HS-5 (cell line): ENCODE measurements around the gene BCL2L12.

ENCODE experiments used
- DNase-seq: peaks from one replicate; pipeline ENCODE4 v3.0.0-alpha.2; 2012; ENCODE audit warnings: low read depth

Gene BCL2L12

DNA sequence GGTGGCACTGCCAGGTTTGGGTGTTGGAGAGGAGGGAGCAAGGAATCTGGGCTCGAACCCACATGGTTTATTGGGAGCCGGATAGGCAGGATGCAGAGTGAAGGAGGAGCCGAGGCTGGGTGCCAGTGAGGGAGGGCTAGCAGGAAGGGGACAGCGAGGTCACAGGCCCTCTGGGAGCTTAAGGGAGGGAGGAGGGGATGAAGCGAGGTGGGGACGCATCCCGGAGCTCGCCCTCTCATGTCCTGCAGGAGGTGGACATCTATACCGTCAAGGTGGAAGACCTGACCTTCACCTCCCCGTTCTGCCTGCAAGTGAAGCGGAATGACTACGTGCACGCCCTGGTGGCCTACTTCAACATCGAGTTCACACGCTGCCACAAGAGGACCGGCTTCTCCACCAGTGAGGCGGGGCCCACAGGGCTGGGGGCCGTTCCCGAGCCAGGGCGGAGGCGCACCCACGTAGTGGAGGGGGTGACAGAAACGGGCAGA, 20.2 kb downstream of the BCL2L12 start:
- DNase-seq: no peak

DNA sequence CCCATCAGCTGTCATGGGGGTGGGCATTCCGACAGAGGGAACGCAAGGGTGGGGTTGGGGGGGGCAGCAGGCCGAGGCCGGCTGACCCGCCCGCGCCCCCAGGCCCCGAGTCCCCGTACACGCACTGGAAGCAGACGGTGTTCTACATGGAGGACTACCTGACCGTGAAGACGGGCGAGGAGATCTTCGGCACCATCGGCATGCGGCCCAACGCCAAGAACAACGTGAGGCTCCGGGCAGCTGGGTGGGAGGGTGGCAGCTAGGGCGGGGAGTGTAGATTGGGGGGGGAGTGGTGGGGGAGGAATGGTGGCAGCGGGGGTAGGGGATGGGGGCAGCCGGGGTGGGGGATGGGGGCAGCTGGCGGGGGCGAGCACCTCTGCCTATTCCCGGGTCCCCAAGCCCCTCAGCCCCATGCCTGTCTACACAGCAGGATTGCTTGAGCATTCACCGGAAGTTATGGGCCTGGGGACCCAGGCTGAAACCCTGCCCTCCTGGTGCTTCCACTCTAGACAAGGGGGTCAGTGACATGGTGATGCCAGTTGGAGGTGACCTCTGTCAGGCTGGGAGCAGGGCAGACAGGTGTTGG, 20.9 kb downstream of the BCL2L12 start:
- no peak for DNase-seq

GRCh38 chr19:49687150-49687549, 21.4 kb downstream of the BCL2L12 start:
- no peak for DNase-seq

- DNase-seq: no peak
Measured at GRCh38 chr19:49687566-49688316, 22.0 kb downstream of the BCL2L12 start.

DNA sequence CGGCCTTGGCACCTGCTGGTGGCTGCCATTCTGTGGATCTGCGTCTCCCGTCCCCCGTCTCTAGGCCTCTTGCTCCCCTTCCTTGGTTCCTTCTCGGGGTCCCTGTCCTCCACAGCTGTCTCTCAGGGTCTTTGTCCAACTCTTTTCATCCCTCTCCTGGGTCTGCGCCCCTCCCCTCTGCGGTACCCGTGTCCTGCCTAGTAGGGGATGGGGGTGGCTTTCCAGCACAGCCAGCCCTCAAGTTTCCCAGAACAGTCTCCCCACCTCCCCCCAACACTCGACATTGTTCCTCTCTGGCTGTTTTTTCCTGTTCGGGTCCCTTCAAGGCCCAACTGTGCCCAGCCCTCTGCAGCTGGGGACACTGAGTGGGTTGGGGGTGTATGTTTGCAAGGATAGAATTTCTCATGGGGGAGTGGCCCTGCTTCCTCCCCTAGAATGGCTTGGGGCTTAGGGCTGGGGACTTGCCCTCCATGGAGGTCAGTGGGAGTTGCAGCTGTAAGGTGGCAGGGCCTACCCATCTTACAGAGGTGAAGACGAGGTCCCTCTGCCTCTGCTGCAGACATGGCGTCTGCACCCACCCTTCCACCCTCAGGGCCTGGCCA, 22.9 kb downstream of the BCL2L12 start:
- DNase-seq: no peak

DNA sequence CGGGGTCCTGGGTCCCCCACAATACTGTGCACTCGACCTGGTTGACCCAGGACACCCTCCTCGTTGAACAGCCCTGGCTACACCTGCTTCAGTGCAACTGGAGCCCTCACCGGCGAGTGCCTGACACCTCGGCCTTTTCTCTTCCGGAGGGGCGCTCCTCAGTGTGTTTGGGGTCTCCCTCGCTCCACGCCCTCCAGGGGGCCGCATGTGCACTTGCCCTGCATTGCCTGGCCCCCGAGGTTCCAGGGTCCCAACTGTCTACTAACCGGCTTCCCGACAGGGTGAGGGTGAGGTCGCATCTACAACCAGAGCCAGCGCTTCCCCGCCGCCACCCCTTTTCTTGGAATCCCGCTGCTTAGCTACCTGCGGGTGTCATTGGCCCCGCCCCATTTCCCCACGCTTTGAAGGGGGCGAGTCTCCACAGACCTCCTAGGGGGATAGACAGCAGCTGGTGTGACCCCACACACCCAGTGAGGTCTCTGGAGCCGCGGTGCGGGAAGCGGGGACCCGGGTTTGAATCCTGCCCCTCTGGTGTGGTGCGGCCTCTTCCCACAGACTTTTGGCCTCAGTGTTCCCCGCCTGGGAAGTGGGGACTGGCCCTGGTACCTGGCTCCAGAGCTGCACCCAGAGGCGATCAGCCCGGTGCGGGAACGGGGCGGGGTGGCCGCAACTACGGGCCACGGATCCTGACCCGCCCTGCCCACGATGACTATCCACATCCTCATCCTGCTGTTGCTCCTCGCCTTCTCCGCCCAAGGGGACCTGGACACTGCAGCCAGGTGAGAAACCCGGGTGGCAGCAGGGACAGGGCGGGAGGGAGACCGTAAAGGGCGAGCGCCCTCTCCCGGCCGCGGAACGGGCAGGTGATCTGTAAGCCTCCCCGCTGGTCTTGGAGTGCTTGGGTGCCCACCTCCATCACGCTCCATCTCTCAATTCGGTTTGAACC, 23.7 kb downstream of the BCL2L12 start, which contains the start of gene ADM5:
Gene ADM5 (plus strand): TSS at position 462 of the 946 bp plus-strand sequence. CDS start 244 bp downstream, at position 706.
- DNase-seq: no peak

DNA sequence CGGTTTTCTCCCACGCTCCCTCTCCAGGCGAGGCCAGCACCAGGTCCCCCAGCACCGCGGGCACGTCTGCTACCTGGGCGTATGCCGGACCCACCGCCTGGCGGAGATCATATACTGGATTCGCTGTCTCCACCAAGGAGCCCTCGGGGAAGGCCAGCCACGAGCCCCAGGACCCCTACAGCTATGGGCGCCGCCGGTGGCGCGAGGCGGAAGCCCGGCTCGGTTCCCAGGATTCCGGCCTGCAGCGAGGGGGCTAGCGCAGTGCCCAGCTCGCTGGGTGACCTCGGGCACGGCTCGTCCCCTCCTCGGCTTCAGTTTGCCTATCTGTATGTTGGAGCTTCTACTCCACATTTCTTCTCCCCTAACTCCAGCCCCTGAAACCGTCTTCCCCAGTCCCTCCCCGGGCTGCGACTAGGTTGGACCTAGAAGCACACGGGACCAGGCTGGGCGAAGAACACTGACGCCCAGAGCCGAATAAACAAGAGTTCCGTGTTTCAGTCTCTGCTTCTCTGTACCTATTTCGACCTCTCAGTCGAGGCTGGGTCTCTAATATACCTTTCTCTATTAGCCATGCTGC, 24.4 kb downstream of the BCL2L12 start:
- DNase-seq: no peak

DNA sequence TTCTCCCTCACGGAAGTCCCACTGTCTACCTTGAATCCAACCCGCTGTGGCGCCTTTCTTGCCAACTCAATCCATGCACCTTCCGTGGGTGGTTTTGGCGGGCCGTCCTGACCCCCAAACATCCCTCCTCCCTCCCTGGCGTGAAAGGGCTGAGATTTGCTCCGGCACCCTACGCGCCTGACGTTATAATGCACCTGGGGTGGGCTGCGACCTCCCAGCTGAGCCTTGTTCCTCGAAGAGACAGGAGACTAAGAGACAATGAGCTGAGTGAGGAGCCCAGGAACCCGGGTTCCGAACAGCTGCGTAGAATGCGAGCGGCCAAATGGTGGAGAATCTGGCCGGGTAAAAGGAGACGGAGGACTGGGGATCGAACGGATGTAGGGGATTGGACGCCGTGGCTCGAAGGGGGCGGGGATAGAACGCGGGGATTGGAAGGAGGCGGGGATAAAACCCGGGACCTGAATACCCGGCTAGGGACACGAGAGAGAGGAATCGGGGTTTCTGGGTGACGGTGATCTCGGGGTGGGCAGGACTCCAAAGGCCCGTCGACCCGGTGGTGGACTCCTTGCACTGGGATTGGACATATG, 25.0 kb downstream of the BCL2L12 start, which contains the start of gene CPT1C:
Gene CPT1C (plus strand): TSS at position 461 of the 587 bp plus-strand sequence. CDS start 1,137 bp downstream, outside the sequence.
- no peak for DNase-seq

GRCh38 chr19:49691243-49692146, 25.8 kb downstream of the BCL2L12 start:
- DNase-seq: no peak

DNA sequence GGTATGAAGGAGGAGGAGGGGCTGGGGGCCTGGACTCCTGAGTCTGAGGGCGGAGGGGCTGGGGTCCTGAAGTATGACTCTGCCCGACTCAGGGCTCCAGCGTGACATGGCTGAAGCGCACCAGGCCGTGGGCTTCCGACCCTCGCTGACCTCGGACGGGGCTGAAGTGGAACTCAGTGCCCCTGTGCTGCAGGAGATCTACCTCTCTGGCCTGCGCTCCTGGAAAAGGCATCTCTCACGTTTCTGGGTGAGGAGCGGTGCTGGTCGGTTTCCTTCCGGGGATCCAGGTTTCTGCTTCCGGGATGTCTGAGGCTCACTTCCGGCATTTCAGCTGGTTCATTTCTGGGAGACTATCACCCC, 26.4 kb downstream of the BCL2L12 start:
- DNase-seq: no peak

DNA sequence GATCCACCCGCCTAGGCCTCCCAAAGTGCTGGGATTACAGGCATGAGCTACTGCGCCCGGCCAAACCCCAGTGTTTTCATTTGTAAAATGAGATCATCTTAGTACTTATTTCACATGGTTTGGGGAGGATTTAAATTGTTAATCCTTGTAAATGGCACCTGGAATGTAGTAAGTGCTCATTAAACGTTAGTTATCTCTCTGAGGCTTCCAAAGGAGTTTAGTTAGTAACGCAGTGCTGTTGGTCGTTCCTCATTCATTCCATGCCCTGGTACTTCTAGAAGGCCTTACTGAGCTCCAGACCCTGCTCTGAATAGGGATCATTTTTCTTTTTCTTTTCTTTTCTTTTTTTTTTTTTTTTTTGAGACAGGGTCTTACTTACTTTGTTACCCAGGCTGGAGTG, 30.4 kb downstream of the BCL2L12 start:
- DNase-seq: no peak

- no peak for DNase-seq
Measured at GRCh38 chr19:49696865-49697264, 31.1 kb downstream of the BCL2L12 start.

DNA sequence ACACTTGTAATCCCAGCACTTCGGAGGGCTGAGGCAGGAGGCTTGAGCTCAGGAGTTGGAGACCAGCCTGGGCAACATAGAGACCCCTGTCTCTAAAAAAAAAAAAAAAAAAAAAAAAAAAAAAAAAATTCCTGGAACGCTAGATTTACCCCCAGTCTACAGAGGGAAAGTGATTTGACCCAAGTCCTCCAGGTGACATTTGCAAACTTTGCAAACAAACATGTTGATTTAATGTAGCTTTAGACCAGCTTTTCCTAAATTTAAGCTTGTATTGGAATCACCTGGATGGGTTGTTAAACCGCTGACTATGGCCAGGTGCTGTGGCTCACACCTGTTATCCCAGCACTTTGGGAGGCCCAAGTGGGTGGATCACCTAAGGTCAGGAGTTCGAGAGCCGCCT, 33.6 kb downstream of the BCL2L12 start:
- DNase-seq: no peak

DNA sequence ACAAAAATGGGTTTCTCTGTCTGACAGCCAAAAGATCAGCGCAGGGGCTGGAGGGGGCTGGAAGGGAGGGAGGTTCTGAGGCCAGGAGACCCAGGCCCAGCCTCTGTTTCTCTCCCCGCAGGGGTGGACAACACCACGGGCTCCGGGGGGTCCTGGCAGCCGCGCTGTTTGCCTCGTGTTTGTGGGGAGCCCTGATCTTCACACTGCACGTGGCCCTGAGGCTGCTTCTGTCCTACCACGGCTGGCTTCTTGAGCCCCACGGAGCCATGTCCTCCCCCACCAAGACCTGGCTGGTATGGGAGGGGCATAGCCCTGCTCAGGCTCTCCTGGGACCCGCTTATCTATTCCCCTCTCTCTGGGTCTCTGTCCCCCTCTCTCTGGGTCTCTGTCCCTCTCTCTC, 34.8 kb downstream of the BCL2L12 start:
- DNase-seq: no peak

GRCh38 chr19:49701271-49701786, 35.6 kb downstream of the BCL2L12 start:
- no peak for DNase-seq

DNA sequence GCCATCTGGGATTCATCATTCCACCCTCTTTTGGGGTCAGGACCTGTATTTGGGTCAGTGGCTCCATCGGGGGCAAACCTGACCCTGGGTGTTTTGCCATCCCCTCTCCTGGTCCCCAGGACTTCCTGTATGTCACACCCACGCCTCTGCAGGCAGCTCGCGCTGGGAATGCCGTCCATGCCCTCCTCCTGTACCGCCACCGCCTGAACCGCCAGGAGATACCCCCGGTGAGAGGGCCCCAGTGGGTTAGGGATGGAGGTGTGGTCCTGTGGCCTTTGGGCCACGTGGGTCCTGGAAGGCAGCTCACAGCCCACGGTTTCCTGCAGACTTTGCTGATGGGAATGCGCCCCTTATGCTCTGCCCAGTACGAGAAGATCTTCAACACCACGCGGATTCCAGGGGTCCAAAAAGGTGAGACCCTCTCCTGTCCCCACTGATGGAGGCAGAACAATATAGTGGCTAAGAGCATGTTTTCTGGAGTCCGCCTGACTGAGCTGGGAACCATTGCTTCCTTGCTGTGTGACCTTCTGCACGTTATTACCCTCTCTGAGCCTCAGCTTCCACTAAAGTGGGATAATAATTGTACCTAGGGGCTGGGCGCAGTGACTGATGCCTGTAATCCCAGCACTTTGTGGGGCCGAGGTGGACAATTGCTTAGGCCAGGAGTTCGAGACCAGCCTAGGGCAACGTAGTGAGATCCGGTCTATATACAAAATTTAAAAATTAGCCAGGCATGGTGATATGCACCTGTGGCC, 39.3 kb downstream of the BCL2L12 start:
- DNase-seq: no peak

- no peak for DNase-seq
Measured at GRCh38 chr19:49705919-49706318, 40.2 kb downstream of the BCL2L12 start.

DNA sequence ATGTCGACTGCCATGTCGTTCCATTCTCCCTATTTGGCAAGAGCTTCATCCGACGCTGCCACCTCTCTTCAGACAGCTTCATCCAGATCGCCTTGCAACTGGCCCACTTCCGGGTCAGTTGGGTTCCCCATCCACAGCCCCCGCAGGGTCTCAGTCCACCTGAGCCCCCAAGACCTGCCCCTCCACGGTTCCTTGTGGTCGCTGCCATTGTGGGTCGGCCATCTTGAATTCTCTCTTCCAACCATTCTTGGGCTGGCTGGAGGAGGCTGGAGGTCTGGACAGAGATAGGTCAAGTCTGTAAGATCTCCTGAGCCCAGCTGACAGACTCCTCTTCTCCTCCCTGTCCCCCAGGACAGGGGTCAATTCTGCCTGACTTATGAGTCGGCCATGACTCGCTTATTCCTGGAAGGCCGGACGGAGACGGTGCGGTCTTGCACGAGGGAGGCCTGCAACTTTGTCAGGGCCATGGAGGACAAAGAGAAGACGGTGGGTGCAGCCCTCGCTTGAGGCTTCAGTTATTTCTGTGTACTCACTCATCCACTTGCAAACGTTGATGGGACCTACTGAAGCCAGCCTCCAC, 44.7 kb downstream of the BCL2L12 start:
- no peak for DNase-seq

GRCh38 chr19:49712397-49712859, 46.7 kb downstream of the BCL2L12 start:
- no peak for DNase-seq
